AG04450 (cell line): ENCODE measurements around the gene MEGF11. TPM values are rescaled to one million over a fixed set of nuclear protein-coding genes. Genes with fewer than 3 reads are reported as not detected.

Source experiments
- CTCF ChIA-PET: fragments of 300-600, 350-600 bp; formaldehyde crosslinking; extraction: SDS; loops from one replicate; lab custom pipeline; 2022; ENCODE audit warnings: antibody characterized with exemption, inconsistent platforms; lab: Charles Lee
- POLR2A ChIA-PET: fragments of 350-600 bp; formaldehyde crosslinking; extraction: SDS; loops from one replicate; lab custom pipeline; 2021; ENCODE audit warnings: antibody characterized with exemption, inconsistent platforms; lab: Yijun Ruan, JAX
- DNase-seq: peaks from one replicate; pipeline ENCODE4 v3.0.0-alpha.2; 2011; ENCODE audit warnings: low read depth, low spot score
- H3K27ac ChIP-seq: one replicate; pipeline ENCODE4 v1.5.1; 2012; ENCODE audit warnings: low read depth, low read length, control low read depth
- H3K27me3 ChIP-seq: one replicate; pipeline ENCODE4 v1.6.0; 2012; ENCODE audit warnings: low read length; ENCODE audit not compliant: control insufficient read depth, insufficient read depth
- H3K4me3 ChIP-seq: 2 replicates; pipeline ENCODE4 v1.5.1; 2011; ENCODE audit warnings: mild to moderate bottlenecking, low read depth, low read length, control low read depth
- H3K9me3 ChIP-seq: 2 replicates; pipeline ENCODE4 v1.5.1; 2012; ENCODE audit warnings: low read length; ENCODE audit not compliant: control insufficient read depth, insufficient read depth
- CTCF ChIP-seq: IDR thresholded peaks from 2 replicates; pipeline ENCODE4 v1.5.1; 2011; ENCODE audit warnings: low read depth, low read length, control low read depth, inconsistent platforms
- polyA plus RNA-seq: library from polyadenylated mRNA; depleted of rRNA; stranded (reverse); fragments of >200 nt; gene quantifications from 2 replicates; pipeline ENCODE4 v1.2.3, GENCODE V29; 2011

MEGF11 gene
- polyA plus RNA-seq, 1 experiment = not detected

GRCh38 chr15:66224946-66225345, 28.6 kb downstream of the MEGF11 start:
- peaks cover 26% of the 10 kb centered on the region for H3K27me3 ChIP-seq

GRCh38 chr15:66222273-66223198, 31.0 kb downstream of the MEGF11 start:
- no peak for TF ChIP-seq CTCF
- Histone ChIP-seq H3K27me3 (peaks cover 33% of the 10 kb centered on the region), H3K9me3 (no peaks in the 10 kb centered on the region), H3K27ac (no peak overlapping the region), H3K4me3 (no peak overlapping the region)
- ChIA-PET CTCF (interaction anchor here (0.5 kb wide), 1 partner anchor 74 kb away, joined by 3 read pairs; no protein-coding TSS in a partner anchor), POLR2A (no interaction called here)
- no peak for DNase-seq

More at GRCh38 chr15:66224946-66225345, 28.6 kb downstream of the MEGF11 start:
- POLR2A ChIA-PET = no interaction called here
- Histone ChIP-seq H3K27ac (no peak overlapping the region), H3K9me3 (no peaks in the 10 kb centered on the region; the same call in 1 of the 2 replicates), H3K4me3 (no peak overlapping the region)
- CTCF ChIA-PET = no interaction called here
- DNase-seq = no peak
- TF ChIP-seq CTCF = no peak

GRCh38 chr15:66221126-66221525, 32.4 kb downstream of the MEGF11 start:
- TF ChIP-seq CTCF = no peak
- Histone ChIP-seq H3K27ac (no peak overlapping the region), H3K27me3 (peaks cover 39% of the 10 kb centered on the region), H3K4me3 (no peak overlapping the region), H3K9me3 (no peaks in the 10 kb centered on the region)
- ChIA-PET CTCF (no interaction called here), POLR2A (no interaction called here)
- no peak for DNase-seq

- TF ChIP-seq CTCF = no peak
- peaks cover 45% of the 10 kb centered on the region for H3K27me3 ChIP-seq
- ChIA-PET CTCF (no interaction called here), POLR2A (no interaction called here)
- H3K27ac ChIP-seq = no peak overlapping the region
- no peak overlapping the region for H3K4me3 ChIP-seq
- DNase-seq = no peak
- H3K9me3 ChIP-seq = no peaks in the 10 kb centered on the region
These were observed 32.9 kb downstream of the MEGF11 start for GRCh38 chr15:66220601-66221000.

GRCh38 chr15:66219339-66219738, 34.2 kb downstream of the MEGF11 start:
- Histone ChIP-seq H3K9me3 (no peaks in the 10 kb centered on the region), H3K27me3 (peaks cover 41% of the 10 kb centered on the region), H3K27ac (no peak overlapping the region), H3K4me3 (no peak overlapping the region)
- ChIA-PET POLR2A (no interaction called here), CTCF (no interaction called here)
- TF ChIP-seq CTCF = no peak
- no peak for DNase-seq
